Activated T-cell treated with anti-CD3 and anti-CD28 coated beads for 24 hours (primary cell): ENCODE data around the gene MAN2B2.

Experiments used
- DNase-seq: peaks from one replicate; pipeline ENCODE4 v3.0.0-alpha.2; 2020; ENCODE audit warnings: low read depth

MAN2B2 gene

GRCh38 chr4:6568148-6568547, 6.8 kb upstream of the MAN2B2 start:
- DNase-seq: no peak

DNA sequence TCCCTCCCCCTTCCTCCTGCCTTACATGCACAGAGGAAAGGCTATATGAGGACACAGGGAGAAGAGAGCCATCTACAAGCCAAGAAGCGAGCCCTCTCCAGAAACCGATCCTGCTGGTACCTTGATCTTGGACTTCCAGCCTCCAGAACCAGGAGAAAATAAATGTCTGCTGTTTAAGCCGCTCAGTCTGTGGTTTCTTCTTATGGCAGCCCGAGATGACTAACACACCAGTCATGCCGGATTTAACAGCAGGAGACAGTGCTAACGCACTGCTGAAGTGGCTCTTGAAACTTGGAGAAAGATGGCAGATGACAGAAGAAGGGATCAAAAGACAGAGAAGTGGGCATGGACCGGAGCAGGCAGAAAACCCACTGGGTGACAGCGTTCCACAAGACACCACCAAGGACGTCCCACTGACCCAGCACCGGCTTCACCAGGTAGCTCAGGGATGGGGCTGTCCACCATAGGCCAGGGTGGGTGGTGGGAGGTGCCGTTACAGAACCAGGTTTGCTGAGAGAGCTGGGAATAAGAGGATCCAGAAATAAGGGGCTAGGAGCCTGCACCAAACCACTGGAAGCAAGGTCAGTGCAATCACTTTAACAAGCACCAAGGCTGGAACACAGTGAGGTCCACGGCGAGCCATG, 6.2 kb upstream of the MAN2B2 start:
- no peak for DNase-seq

DNA sequence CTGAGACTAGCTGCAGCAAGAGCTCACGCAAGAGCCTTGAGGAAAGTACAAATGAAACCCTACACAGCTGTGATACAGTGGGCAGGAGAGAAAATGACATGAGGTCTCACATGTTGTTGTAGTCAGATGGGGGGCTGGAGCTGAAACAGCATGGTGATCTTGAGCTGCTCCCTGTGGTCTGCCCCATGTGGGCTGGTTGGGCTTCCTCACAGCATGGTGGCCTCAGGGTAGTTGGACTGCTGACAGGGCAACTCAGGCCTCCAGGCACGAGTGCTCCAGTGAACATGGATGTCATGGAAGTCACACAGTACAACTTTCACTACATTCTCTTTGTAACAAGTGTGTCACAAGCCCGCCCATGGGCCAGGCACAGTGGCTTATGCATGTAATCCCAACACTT, 3.4 kb upstream of the MAN2B2 start:
- DNase-seq: no peak

- no peak for DNase-seq
Measured at GRCh38 chr4:6573551-6573950, 1.4 kb upstream of the MAN2B2 start.

GRCh38 chr4:6573986-6574746, 823 bp upstream of the MAN2B2 start:
- DNase-seq: no peak

DNA sequence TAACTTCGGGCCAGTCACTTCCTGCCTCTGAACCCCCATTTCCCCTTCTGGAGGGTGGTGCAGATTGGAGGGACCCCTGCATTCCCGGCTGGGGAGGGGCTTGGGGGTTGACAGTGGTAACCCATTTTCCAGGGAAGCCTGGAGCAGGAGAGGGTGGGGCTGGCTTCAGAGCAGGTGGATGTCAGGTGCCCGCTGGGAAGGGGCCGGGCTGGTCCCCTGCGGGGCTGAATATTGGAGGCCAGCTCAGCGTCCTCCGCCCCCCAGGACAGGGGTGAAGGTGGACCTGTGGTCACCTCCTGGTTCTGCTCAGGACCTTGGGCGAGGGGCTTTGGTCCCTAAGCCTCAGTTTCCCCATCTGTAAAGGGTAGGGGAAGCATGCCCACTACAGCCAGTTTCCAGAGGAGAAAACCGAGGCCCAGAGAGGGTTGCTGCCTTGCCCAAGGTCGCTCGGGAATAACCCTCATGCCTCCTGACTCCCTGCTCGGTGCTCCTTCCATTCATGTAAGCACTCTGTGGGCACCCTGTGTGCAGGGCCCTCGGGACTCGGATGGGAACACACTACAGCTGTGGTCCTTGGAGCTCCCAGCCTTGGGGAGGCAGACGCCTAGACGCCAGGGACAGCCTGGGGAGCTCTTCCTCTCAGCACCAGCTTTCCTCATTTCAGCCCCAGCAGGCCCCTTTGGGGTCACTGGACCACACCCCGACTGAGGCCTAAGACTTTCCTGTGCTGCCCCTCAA, 683 bp downstream of the MAN2B2 start:
- DNase-seq: no peak

GRCh38 chr4:6576512-6576911, 1.5 kb downstream of the MAN2B2 start:
- DNase-seq: no peak

- no peak for DNase-seq
Measured at GRCh38 chr4:6576932-6577331, 1.9 kb downstream of the MAN2B2 start.

- DNase-seq: no peak
Measured at GRCh38 chr4:6577409-6577808, 2.4 kb downstream of the MAN2B2 start.

DNA sequence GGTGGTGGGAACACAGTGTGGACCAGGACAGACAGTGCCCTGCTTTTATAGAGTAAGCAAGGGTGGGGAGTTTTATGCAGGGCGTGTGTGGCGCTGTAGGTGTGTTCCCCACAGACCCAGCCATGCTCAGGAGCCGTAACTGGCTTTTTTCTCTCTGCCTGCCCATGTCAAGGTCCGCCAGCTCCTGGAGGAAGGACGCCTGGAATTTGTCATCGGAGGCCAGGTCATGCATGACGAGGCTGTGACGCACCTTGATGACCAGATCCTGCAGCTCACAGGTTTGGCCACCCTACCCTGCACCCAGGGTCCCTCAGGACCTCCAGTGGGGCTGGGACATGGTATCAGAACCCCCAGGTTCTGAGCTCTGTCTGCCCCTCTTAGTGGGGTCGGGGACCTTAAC, 3.2 kb downstream of the MAN2B2 start:
- DNase-seq: no peak

- no peak for DNase-seq
Measured at GRCh38 chr4:6580353-6580752, 5.4 kb downstream of the MAN2B2 start.

DNA sequence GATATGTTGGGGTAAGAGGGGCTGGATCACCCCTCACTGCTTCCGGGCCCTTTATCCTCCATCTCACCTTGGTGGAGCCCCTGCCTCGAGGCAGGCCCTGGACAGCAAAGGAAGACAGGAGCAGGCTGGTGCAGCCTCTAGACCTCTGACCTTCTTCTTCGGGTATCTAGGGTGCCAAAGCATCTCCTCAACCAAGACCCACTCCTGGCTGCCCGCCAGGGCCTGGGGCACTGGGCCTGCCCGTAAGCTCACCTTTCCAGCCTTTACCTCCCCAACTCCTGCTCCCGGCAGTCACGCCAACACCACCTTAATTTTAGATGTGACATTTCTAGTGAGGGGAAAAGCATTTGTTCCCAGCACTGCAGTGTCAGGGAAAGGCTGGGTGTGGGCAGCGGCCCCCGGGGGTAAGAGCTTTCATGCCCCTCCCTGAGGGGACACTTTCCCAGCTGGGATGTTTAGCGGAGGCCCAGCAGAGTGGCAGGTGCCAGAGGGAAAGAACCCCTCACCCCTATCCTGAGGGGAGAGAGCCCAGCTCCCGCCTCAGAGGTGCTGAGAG, 6.7 kb downstream of the MAN2B2 start:
- DNase-seq: no peak

- no peak for DNase-seq
Measured at GRCh38 chr4:6582889-6583490, 8.0 kb downstream of the MAN2B2 start.

DNA sequence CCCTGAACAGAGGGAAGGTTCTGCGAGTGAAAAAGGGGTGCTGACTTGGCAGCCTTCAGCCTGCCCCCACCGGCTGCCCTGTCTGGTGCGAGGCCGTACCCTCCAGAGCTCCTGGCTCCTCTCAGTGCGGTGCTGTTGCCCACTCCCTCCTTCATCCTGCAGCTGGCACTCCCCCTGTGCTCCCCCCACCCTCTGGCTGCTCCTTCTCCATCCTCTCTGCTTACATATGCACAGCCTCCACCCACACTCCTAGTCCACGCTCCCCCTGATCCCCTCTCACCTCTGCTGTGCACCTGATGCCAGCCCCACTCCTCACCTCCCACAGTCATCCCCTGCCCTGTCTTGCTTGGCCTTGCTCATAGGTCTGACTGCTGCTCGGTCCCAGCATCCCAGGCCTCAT, 9.9 kb downstream of the MAN2B2 start:
- no peak for DNase-seq

- no peak for DNase-seq
Measured at GRCh38 chr4:6586715-6587325, 11.8 kb downstream of the MAN2B2 start.

DNA sequence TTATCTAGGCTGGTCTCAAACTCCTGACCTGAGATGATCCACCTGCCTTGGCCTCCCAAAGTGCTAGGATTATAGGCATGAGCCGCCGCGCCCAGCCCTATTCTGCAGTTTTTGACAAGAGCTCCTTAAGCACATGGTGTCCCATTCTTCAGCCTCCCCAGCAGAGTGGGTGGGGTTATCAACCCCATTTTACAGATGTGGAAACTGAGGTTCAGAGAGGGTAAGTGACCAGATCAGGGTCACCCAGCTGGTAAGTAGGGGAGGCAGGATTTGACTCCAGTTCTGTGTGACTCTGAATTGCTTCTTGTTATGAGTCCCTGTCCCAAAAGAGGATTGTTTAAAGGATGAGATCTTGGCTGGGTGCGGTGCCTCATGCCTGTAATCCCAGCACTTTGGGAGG, 14.5 kb downstream of the MAN2B2 start:
- no peak for DNase-seq

- DNase-seq: no peak
Measured at GRCh38 chr4:6591313-6591712, 16.3 kb downstream of the MAN2B2 start.

- no peak for DNase-seq
Measured at GRCh38 chr4:6591781-6592180, 16.8 kb downstream of the MAN2B2 start.

- no peak for DNase-seq
Measured at GRCh38 chr4:6592804-6593563, 18.0 kb downstream of the MAN2B2 start.

DNA sequence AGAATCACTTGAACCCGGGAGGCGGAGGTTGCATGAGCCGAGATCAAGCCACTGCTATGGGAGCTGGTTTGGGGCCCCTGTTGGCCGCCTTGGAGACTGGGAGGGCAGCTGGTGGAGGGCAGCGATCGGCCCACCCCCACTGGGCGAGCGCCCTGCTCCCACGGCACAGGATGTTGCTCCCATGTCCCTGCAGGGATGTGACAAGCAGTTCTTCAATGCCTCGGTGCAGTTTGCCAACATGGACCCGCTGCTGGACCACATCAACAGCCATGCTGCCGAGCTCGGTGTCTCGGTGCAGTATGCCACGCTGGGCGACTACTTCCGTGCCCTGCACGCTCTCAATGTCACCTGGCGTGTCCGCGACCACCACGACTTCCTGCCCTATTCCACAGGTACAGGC, 19.4 kb downstream of the MAN2B2 start:
- DNase-seq: no peak

GRCh38 chr4:6594826-6595355, 19.9 kb downstream of the MAN2B2 start:
- DNase-seq: no peak
